Activated CD8-positive, alpha-beta T cell treated with anti-CD3 and anti-CD28 coated beads for 36 hours (primary cell): Measurements from ENCODE around the gene ZIC5. TPM values are rescaled to one million over a fixed set of nuclear protein-coding genes. Genes with fewer than 3 reads are reported as not detected.

Experiments used
- ATAC-seq: fragments of 200-7000 bp; cut with Tn5 transposase; one replicate; pipeline ENCODE4 v1.10.0; 2021; ENCODE audit warnings: mild to moderate bottlenecking, moderate library complexity
- CTCF ChIA-PET: fragments of 350-600 bp; sonication (Branson Sonifier 250); formaldehyde crosslinking; loops from one replicate; lab custom pipeline; 2021; ENCODE audit warnings: antibody characterized with exemption; lab: Charles Lee
- POLR2A ChIA-PET: fragments of 350-600 bp; sonication (Branson Sonifier 250); formaldehyde crosslinking; loops from one replicate; lab custom pipeline; 2021; ENCODE audit warnings: antibody characterized with exemption; lab: Charles Lee
- DNase-seq: peaks from one replicate; pipeline ENCODE4 v3.0.0-alpha.2; 2020
- H3K27ac Mint-ChIP-seq: one replicate; pipeline ENCODE4 v1.8.0; 2021; ENCODE audit warnings: mild to moderate bottlenecking, mixed read lengths
- H3K27me3 Mint-ChIP-seq: one replicate; pipeline ENCODE4 v1.8.0; 2021; ENCODE audit warnings: mixed read lengths
- H3K36me3 Mint-ChIP-seq: one replicate; pipeline ENCODE4 v1.8.0; 2021; ENCODE audit warnings: low read depth, mixed read lengths
- H3K4me1 Mint-ChIP-seq: one replicate; pipeline ENCODE4 v1.8.0; 2021; ENCODE audit warnings: low read depth, mixed read lengths
- H3K4me3 Mint-ChIP-seq: one replicate; pipeline ENCODE4 v1.8.0; 2021; ENCODE audit warnings: mild to moderate bottlenecking, moderate library complexity, mixed read lengths
- H3K9me3 Mint-ChIP-seq: one replicate; pipeline ENCODE4 v1.8.0; 2021; ENCODE audit warnings: mixed read lengths
- CTCF ChIP-seq: fragments of 200-600 bp; IDR thresholded peaks from one replicate; pipeline ENCODE4 v1.8.0; 2022; ENCODE audit warnings: antibody characterized with exemption, mild to moderate bottlenecking
- intact Hi-C: fragments of 100-400 bp; cut with micrococcal nuclease; formaldehyde crosslinking; loops from one replicate; pipeline ENCODE4 v1.10.0; 2022
- total RNA-seq, 2 experiments: library from RNA; stranded (reverse); gene quantifications; one replicate each; pipeline ENCODE4 v1.2.3, GENCODE V29; 2021

The ZIC5 gene
- total RNA-seq, 2 experiments from 2014 or later: not detected

GRCh38 chr13:99932912-99933311 is 38.7 kb downstream of the ZIC5 start:
- H3K4me1 Mint-ChIP-seq: no peaks in the 10 kb centered on the region
- TF ChIP-seq CTCF: no peak
- no peak for DNase-seq
- no peaks in the 10 kb centered on the region for H3K9me3 Mint-ChIP-seq
- intact Hi-C loops: no loop called here
- ChIA-PET CTCF (no interaction called here), POLR2A (no interaction called here)
- H3K27me3 Mint-ChIP-seq: peaks cover 20% of the 10 kb centered on the region
- no peak overlapping the region for H3K27ac Mint-ChIP-seq
- ATAC-seq: no peak
- H3K36me3 Mint-ChIP-seq: no peaks in the 10 kb centered on the region
- H3K4me3 Mint-ChIP-seq: no peak overlapping the region

GRCh38 chr13:99930925-99931324 is 40.6 kb downstream of the ZIC5 start:
- Mint-ChIP-seq H3K4me3 (no peak overlapping the region), H3K27me3 (peaks cover 13% of the 10 kb centered on the region), H3K27ac (no peak overlapping the region), H3K9me3 (no peaks in the 10 kb centered on the region), H3K36me3 (no peaks in the 10 kb centered on the region), H3K4me1 (no peaks in the 10 kb centered on the region)
- DNase-seq: no peak
- TF ChIP-seq CTCF: no peak
- intact Hi-C loops: no loop called here
- ChIA-PET POLR2A (no interaction called here), CTCF (no interaction called here)
- ATAC-seq: no peak

GRCh38 chr13:99929866-99930265 is 41.7 kb downstream of the ZIC5 start:
- ATAC-seq (no peak), DNase-seq (no peak)
- no peaks in the 10 kb centered on the region for H3K4me1 Mint-ChIP-seq
- ChIA-PET CTCF (no interaction called here), POLR2A (no interaction called here)
- peaks cover 11% of the 10 kb centered on the region for H3K27me3 Mint-ChIP-seq
- no peak overlapping the region for H3K4me3 Mint-ChIP-seq
- no peaks in the 10 kb centered on the region for H3K36me3 Mint-ChIP-seq
- H3K9me3 Mint-ChIP-seq: no peaks in the 10 kb centered on the region
- intact Hi-C loops: no loop called here
- TF ChIP-seq CTCF: no peak
- no peak overlapping the region for H3K27ac Mint-ChIP-seq

GRCh38 chr13:99926014-99926731 is 45.4 kb downstream of the ZIC5 start:
- H3K36me3 Mint-ChIP-seq: no peaks in the 10 kb centered on the region
- no peak for DNase-seq

More at GRCh38 chr13:99926014-99926731, 45.4 kb downstream of the ZIC5 start:
- no peaks in the 10 kb centered on the region for H3K4me1 Mint-ChIP-seq
- H3K4me3 Mint-ChIP-seq: no peak overlapping the region
- H3K9me3 Mint-ChIP-seq: no peaks in the 10 kb centered on the region
- peaks cover 22% of the 10 kb centered on the region for H3K27me3 Mint-ChIP-seq
- H3K27ac Mint-ChIP-seq: no peak overlapping the region
- intact Hi-C loops: no loop called here
- ChIA-PET CTCF (interaction anchor here (0.7 to 1.2 kb wide), 4 partner anchors 9 to 589 kb away, joined by 3 to 4 read pairs (median 3); no protein-coding TSS in a partner anchor), POLR2A (no interaction called here)
- TF ChIP-seq CTCF: no peak
- ATAC-seq: no peak
